Fibroblast of lung (primary cell): ENCODE results near the gene BBOF1.

Experiments used
- EZH2 ChIP-seq: IDR thresholded peaks from 2 replicates; pipeline ENCODE4 v1.5.1; 2012; ENCODE audit warnings: low read length, control low read depth, mild to moderate bottlenecking; ENCODE audit errors: missing control alignments
- TF ChIP-seq, protein P1 (sequence below), 2 donors: IDR thresholded peaks in 1 of 2; conservative IDR thresholded peaks in 1 of 2; 1 replicate in 1 of 2; 2 replicates in 1 of 2; pipeline ENCODE4 v1.5.1; 2011 to 2012; ENCODE audit warnings: low read length in 2 of 2, control low read depth in 1 of 2, inconsistent platforms in 1 of 2, low read depth in 1 of 2, mild to moderate bottlenecking in 1 of 2

GRCh38 chr14:74015176-74015575 lies 4.0 kb upstream of the BBOF1 start:
- TF ChIP-seq EZH2 = no peak
- TF ChIP-seq, protein P1, sequence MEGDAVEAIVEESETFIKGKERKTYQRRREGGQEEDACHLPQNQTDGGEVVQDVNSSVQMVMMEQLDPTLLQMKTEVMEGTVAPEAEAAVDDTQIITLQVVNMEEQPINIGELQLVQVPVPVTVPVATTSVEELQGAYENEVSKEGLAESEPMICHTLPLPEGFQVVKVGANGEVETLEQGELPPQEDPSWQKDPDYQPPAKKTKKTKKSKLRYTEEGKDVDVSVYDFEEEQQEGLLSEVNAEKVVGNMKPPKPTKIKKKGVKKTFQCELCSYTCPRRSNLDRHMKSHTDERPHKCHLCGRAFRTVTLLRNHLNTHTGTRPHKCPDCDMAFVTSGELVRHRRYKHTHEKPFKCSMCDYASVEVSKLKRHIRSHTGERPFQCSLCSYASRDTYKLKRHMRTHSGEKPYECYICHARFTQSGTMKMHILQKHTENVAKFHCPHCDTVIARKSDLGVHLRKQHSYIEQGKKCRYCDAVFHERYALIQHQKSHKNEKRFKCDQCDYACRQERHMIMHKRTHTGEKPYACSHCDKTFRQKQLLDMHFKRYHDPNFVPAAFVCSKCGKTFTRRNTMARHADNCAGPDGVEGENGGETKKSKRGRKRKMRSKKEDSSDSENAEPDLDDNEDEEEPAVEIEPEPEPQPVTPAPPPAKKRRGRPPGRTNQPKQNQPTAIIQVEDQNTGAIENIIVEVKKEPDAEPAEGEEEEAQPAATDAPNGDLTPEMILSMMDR (conservative IDR thresholded peaks at IDR 0.05 in 1 of 2, IDR thresholded peaks at IDR 0.05 in 1 of 2; ENCODE audit: low read depth in 1 of 2, low read length in 2 of 2) = no peak
